ENCODE measurements around the gene SNAPC1.

DNA sequence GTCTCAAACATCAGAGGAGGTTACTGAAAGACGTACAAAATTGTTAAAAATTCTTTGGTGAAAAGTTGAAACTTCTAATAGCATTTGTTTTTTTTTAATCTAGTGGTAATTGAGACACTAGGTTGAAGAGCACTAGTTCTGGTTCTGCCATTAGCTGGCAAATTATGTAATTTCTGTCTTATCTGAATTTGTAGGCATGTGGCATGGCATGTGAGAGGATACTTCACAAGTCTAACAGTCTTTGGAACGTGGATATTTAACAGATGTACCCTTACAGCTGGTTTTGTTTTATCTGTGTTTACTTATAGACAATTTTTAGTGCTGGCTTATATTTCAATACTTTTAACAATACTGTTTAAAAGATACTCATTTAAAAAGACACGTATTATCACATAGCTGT, 6.0 kb downstream of the SNAPC1 start:
- TF ChIP-seq, protein P1, sequence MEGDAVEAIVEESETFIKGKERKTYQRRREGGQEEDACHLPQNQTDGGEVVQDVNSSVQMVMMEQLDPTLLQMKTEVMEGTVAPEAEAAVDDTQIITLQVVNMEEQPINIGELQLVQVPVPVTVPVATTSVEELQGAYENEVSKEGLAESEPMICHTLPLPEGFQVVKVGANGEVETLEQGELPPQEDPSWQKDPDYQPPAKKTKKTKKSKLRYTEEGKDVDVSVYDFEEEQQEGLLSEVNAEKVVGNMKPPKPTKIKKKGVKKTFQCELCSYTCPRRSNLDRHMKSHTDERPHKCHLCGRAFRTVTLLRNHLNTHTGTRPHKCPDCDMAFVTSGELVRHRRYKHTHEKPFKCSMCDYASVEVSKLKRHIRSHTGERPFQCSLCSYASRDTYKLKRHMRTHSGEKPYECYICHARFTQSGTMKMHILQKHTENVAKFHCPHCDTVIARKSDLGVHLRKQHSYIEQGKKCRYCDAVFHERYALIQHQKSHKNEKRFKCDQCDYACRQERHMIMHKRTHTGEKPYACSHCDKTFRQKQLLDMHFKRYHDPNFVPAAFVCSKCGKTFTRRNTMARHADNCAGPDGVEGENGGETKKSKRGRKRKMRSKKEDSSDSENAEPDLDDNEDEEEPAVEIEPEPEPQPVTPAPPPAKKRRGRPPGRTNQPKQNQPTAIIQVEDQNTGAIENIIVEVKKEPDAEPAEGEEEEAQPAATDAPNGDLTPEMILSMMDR (IDR thresholded peaks at IDR 0.05; ENCODE audit: low read depth, low read length) = no peak
- TF ChIP-seq POLR2A (IDR thresholded peaks at IDR 0.05; ENCODE audit: extremely low read depth, insufficient read length) (no peak), MYC (IDR thresholded peaks at IDR 0.05; ENCODE audit: low read depth, low read length) (no peak)
- TF ChIP-seq, protein P2, sequence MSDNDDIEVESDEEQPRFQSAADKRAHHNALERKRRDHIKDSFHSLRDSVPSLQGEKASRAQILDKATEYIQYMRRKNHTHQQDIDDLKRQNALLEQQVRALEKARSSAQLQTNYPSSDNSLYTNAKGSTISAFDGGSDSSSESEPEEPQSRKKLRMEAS (IDR thresholded peaks at IDR 0.05; ENCODE audit: low read depth, low read length) = no peak
